ENCODE measurements around the gene HOXD4.

HOXD4 gene

GRCh38 chr2:176157499-176158185 is 6.3 kb downstream of the HOXD4 start:
- peak; percentile 74 for ATAC-seq
- TF ChIP-seq ZNF8 (CRISPR knock-in tag; IDR thresholded peaks at IDR 0.05) = no peak
- TF ChIP-seq CSRNP3 (CRISPR knock-in tag; IDR thresholded peaks at IDR 0.05) = 0 out of 2 replicates have a peak, but pooled peaks have one; percentile 28
- TF ChIP-seq PPARA (CRISPR knock-in tag; IDR thresholded peaks at IDR 0.05; ENCODE audit: borderline replicate concordance) = no peak

GRCh38 chr2:176158186-176158591 is 6.8 kb downstream of the HOXD4 start:
- ATAC-seq = peak; percentile 73
- TF ChIP-seq RARB (CRISPR knock-in tag; IDR thresholded peaks at IDR 0.05) = no peak
- no peak for TF ChIP-seq POU6F1 (CRISPR knock-in tag; IDR thresholded peaks at IDR 0.05; ENCODE audit: borderline replicate concordance, low read depth)
- no peak for TF ChIP-seq ZNF565 (CRISPR knock-in tag; conservative IDR thresholded peaks at IDR 0.05; ENCODE audit: low read depth)
- no peak for TF ChIP-seq ZNF70 (CRISPR knock-in tag; IDR thresholded peaks at IDR 0.05)
- no peak for TF ChIP-seq BACH2 (CRISPR knock-in tag; IDR thresholded peaks at IDR 0.05; ENCODE audit: borderline replicate concordance)
- TF ChIP-seq TCF4 (CRISPR knock-in tag; IDR thresholded peaks at IDR 0.05; ENCODE audit: borderline replicate concordance) = no peak
- TF ChIP-seq OSR1 (CRISPR knock-in tag; IDR thresholded peaks at IDR 0.05) = no peak
- TF ChIP-seq SNAI2 (CRISPR knock-in tag; IDR thresholded peaks at IDR 0.05) = no peak
- no peak for TF ChIP-seq ISL1 (CRISPR knock-in tag; IDR thresholded peaks at IDR 0.05)
- TF ChIP-seq CREB5 (CRISPR knock-in tag; IDR thresholded peaks at IDR 0.05; ENCODE audit: low read depth) = no peak

GRCh38 chr2:176158855-176159662 is 7.7 kb downstream of the HOXD4 start:
- ATAC-seq = 0 out of 3 replicates have a peak, but pooled peaks have one; percentile 11
- TF ChIP-seq GLIS3 (CRISPR knock-in tag; IDR thresholded peaks at IDR 0.05) (no peak), TCF4 (CRISPR knock-in tag; IDR thresholded peaks at IDR 0.05; ENCODE audit: borderline replicate concordance) (no peak), TOX (CRISPR knock-in tag; IDR thresholded peaks at IDR 0.05; ENCODE audit: borderline replicate concordance) (no peak), ARNTL (CRISPR knock-in tag; IDR thresholded peaks at IDR 0.05; ENCODE audit: borderline replicate concordance, low read depth) (no peak), ZNF565 (CRISPR knock-in tag; conservative IDR thresholded peaks at IDR 0.05; ENCODE audit: low read depth) (no peak)

- TF ChIP-seq TSHZ2 (CRISPR knock-in tag; IDR thresholded peaks at IDR 0.05) (no peak), TOX (CRISPR knock-in tag; IDR thresholded peaks at IDR 0.05; ENCODE audit: borderline replicate concordance) (no peak), CREB5 (CRISPR knock-in tag; IDR thresholded peaks at IDR 0.05; ENCODE audit: low read depth) (no peak), PATZ1 (CRISPR knock-in tag; IDR thresholded peaks at IDR 0.05; ENCODE audit: borderline replicate concordance) (no peak)
- no peak for ATAC-seq
These were observed 8.4 kb downstream of the HOXD4 start for GRCh38 chr2:176159663-176160250.

All from SK-N-SH treated with all-trans-retinoic acid at 6 μM for 48 hours (cell line).